Smooth muscle cell of the coronary artery (primary cell): ENCODE measurements around the gene MAN2C1. TPM values are rescaled to one million over a fixed set of nuclear protein-coding genes. Genes with fewer than 3 reads are reported as not detected.

ENCODE experiments used
- total RNA-seq: library from RNA; depleted of rRNA; stranded (reverse); fragments of >200 nt; gene quantifications from 2 replicates; pipeline ENCODE4 v1.2.3, GENCODE V29; 2014; ENCODE audit warnings: low replicate concordance

Gene MAN2C1
- total RNA-seq, result 77.7 and 81.8 TPM in 2 replicates

DNA sequence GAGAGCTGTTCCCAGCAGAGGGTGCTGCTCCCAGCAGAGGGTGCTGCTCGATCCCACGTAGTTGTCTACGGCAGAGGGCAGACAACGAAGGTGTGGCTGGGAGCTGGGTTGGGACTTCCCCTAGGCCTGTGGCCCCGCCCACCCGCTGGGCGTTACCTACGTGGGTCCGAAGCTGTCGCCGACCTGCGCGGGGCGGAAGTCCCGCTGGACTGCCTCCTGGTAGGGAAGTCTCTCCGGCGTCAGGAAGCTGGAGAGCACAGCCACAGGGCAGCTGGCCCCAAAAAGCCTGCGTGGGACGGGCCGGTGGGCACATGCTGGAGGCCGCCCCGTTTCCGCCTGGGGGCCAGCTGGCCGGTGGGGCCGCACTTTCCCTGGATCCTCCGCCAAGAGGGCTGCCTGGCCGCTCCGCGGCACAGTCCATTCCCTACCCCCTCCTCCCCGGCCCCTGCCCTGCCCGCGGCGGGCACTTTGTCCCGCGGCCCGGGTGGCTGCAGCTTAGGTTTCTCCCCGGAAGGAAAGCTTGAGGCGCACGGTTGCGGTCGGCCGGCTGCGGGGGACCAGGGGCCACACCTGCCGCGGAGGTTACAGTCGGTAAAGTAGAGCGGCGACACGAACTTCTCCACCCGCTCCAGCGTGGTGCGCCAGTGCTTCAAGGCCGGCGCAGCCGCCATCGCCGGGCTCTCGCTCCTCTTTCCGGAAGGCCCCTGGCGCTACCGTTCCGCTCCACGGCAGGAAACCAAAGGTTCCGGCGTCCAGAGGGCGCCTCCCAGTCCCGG, at the start of gene MAN2C1:
TSS of gene MAN2C1 (minus strand) at position 695 of the 776 bp plus-strand sequence. CDS start at position 671, 24 bp downstream.

DNA sequence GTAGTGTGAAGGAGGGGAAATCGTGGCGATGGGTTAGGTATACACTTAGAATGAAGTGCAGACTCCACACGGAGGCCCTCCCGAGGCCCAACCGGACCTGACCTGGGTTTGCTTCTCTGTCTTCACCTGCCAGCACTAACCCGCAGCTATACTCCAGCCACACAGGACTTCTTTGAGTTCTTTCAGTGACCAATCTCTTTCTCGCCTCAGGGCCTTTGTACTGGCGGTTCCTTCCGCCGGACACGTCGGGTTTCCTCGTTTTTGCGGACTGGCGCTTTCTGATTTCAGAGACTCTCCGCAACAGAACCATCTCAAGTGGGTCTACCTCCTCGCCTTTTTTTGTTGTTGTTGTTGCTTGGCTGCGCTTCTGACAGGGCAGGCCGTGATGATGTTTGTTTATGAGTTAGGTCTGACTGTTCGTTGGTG, 21.6 kb downstream of the MAN2C1 start, which contains the start of gene NEIL1:
TSS of gene NEIL1 (plus strand) at position 244 of the 426 bp plus-strand sequence. CDS start 1,867 bp downstream, outside the sequence.

DNA sequence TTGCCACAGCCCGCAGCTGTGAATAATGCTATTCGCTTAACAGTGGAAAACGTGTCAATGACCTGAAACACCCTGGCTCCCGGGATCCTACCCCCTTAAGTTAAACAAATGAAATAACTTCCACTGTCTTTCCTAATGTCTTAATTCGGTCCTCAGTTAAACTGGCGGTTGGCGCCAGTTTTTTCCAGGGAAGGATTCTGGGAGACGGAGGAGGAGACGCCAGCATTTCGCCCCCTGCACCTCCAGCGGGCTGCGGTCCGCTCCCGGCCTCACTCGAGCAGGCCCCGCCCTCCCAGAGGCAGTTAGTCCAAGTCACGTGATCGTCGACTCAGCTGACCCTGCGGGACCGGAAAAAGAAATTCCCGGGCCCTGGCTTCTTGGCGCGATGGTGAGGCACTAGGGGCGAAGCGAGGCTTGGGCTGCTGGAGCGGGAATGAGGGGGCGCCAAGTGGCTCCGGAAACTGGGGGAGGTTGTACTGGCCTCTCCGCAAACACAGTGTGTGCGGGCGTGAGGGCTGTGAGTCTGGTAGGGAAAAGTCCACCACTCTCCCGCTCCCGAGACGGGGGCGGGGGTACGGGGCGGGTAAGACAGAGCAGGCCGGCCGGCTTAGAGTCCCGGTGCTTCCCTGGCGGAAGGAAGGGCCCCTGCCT, 32.6 kb downstream of the MAN2C1 start, which contains the start of gene COMMD4:
TSS of gene COMMD4 (plus strand) at position 359 of the 651 bp plus-strand sequence. CDS start at position 386, 27 bp downstream.

Other genes with a start within 250 kb of the MAN2C1 start
- gene C15orf39, start 166.7 kb downstream of the MAN2C1 start, total RNA-seq, result 0.94 and 2.3 TPM in 2 replicates
- gene GOLGA6C, start 110.3 kb downstream of the MAN2C1 start, total RNA-seq, result 0.08 TPM in 1 of 2 replicates, not detected in the other
- gene GOLGA6D, start 85.8 kb downstream of the MAN2C1 start, total RNA-seq, result not detected in 2 replicates
- 26.2 and 95.3 TPM in 2 replicates for gene COMMD4, start 32.5 kb downstream of the MAN2C1 start, total RNA-seq
- gene NEIL1, start 21.6 kb downstream of the MAN2C1 start, total RNA-seq, result 2.8 and 8.8 TPM in 2 replicates
- 17.3 and 45.0 TPM in 2 replicates for gene SIN3A, start 83.1 kb upstream of the MAN2C1 start, total RNA-seq
- 11.6 and 21.7 TPM in 2 replicates for gene PTPN9, start 210.7 kb upstream of the MAN2C1 start, total RNA-seq